ENCODE measurements around the gene NAA10.

NAA10 gene

DNA sequence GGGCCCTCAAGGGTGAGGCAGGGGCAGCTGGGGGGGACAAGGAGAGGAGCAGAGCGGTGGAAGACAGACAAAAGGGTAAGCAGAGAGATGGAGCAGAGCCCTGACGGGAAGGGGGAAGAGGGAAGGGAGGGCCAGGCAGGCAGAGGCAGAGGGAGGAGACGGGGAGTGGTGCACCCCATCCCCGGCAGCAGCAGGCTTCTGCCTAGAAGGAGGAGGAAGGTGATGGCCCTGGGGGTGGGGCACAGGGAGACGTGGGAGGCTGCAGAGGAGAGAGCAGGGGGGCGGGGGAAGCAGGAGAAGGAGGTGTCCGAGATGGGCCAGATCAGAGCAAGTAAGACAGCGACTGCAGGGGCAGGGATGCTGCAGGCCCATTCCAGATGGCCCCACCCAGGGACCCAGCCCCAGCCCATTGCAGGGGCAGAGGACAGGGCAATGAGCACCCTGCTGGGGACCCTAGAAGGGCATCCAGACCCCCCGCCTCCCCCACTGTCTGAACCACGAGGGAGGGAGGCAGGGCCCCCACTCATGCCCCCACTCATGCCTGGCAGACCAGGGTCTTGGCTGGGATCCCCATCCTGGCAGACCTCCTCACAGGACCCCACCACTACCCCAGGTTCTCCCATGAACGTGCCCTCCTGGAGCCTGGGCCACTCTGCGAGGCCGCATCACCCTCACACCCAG lies 51.5 kb downstream of the NAA10 start:
- no peak for DNase-seq (ENCODE audit: low spot score)

DNA sequence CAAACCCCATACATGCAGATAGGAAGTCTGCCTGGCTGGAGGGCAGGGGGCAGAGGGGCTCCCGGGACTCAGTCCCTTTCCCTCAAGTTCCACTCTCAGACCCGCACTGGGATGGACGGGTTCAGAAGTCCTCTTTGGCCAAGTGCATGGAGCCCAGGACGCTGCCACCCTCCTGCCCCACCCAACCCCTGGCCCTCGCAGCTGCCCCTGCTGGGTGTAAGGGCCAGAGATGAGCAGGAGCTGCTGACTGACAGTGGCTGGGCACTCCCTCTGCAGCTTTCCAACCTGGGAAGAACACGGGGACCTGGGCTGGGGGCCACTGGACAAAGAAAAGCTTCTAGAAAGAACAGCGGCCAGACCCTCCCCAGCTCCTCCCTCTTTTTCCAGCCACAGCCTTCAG lies 52.3 kb downstream of the NAA10 start:
- DNase-seq (ENCODE audit: low spot score): no peak

DNA sequence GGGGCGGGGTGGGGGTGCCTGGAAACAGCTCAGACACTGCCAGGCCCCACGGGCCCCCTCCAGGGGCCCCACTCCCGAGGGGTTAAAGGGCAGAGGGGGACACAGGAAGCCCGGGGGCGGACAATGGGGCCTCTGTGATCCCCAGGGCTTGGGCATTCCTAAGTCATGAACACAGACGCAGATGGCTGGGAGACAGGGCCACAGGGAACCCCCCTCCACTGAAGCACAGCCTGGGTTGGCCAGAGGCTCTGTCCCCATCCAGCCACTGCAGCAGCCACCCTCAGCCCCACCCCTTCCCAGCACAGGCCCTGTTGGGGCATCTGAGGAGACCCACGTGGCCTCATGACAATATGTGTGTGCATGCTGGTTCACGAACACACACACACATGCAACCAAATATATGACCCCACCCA lies 52.7 kb downstream of the NAA10 start:
- peak; percentile 40 for DNase-seq (ENCODE audit: low spot score)

DNA sequence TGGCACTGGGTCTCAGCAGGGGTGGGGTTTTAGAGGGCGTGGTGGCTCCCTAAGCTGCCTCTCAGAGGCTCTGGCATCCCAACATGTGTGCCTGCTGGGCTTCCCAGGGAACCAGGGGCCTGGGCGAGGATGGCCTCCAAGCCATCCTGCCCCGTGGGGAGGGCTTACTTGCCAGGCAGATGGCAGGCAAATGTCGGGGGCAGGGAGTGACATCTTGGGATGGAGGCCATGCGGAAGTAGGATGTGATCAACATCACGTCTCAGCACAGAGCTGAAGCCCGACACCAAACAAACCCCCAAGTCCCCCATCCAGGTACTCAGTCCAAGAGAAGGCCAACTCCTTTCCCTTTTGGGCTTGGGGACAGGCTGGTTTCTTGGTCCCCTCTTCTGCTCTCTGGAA lies 53.6 kb downstream of the NAA10 start:
- no peak for DNase-seq (ENCODE audit: low spot score)

DNA sequence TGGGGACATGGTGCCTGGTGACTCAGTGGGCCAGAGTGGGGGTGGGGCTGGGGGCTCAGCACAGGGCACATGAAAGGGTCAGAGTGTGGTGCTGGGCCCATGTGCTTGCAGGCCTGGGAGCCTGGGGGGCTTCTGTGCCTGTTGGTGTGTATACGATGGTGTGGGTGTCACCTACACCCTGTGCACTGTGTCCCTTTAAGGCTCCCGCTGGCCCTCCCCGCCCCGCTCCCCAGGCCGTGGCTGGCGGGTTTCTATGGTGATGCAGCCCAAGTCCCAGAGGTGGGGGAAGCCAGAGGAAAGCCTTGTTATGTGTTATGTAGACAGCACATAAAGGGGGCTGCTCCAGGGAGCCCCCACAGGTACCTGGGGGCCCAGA lies 54.4 kb downstream of the NAA10 start:
- no peak for DNase-seq (ENCODE audit: low spot score)

DNA sequence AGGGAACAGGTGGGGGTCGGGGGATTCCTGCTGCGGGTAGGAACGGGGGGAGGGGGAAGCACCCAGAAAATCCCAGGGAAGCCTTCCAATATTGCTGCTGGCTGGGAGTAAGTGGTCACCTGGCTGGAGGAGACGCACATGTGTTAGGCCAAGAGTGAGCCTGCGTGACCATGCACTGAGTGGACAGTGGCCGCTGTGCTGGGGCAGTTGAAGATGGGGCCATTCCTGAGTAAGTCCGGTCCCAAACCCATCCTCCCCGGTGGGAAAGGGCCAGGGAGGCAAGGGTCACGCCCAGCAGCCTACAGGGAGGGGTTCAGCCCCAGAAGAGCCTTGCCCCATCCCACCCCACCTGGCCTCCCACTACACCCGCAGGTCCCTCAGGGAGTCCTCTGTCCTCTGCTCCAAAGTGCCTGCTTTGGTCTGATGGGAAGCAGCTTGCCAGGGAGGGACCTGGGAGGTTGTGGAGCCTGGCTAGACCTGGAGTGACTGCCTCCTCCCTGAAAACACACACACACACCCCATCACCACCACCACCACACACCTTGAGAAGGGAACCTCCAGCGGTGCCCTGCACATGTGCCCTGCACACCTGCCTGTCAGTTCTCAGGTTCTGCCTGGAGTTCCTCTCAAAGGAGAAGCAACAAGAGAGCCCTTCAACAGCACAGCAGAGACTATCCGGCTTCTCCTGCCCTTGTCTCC lies 54.9 kb downstream of the NAA10 start:
- DNase-seq (ENCODE audit: low spot score): no peak

All from COLO829 (cell line).